Natural killer cell treated with Interleukin-12 subunit alpha and Interleukin-12 subunit beta and Interleukin-15 and Interleukin-18, amount 100 ng/mL, for 72 hours (primary cell): ENCODE results near the gene RIN3. TPM values are rescaled to one million over a fixed set of nuclear protein-coding genes. Genes with fewer than 3 reads are reported as not detected.

Experiments
- ATAC-seq, 2 donors: fragments of 150-1000 bp; cut with Tn5 transposase in 1 of 2; sonication (Bioruptor Pico), chemical (Tn5 transposase) in 1 of 2; 2 replicates each; pipeline ENCODE4 v1.10.0; 2021
- DNase-seq: peaks from one replicate; pipeline ENCODE4 v3.0.0; 2022; ENCODE audit warnings: low spot score
- H3K27ac Mint-ChIP-seq, 2 donors: 1 replicate in 1 of 2; 2 replicates in 1 of 2; pipeline ENCODE4 v1.8.0; 2022; ENCODE audit warnings: mixed read lengths in 2 of 2, mild to moderate bottlenecking in 1 of 2, moderate library complexity in 1 of 2
- H3K27me3 Mint-ChIP-seq, 2 donors: 1 replicate in 1 of 2; 2 replicates in 1 of 2; pipeline ENCODE4 v1.8.0; 2022; ENCODE audit warnings: mixed read lengths in 2 of 2
- H3K36me3 Mint-ChIP-seq: one replicate; pipeline ENCODE4 v1.8.0; 2022; ENCODE audit warnings: mixed read lengths
- H3K4me1 Mint-ChIP-seq, 2 donors: 1 replicate in 1 of 2; 2 replicates in 1 of 2; pipeline ENCODE4 v1.8.0; 2022; ENCODE audit warnings: low read depth in 2 of 2, mixed read lengths in 2 of 2, mild to moderate bottlenecking in 1 of 2
- H3K4me3 Mint-ChIP-seq: one replicate; pipeline ENCODE4 v1.8.0; 2022; ENCODE audit warnings: mixed read lengths
- H3K9me3 Mint-ChIP-seq: 2 replicates; pipeline ENCODE4 v1.8.0; 2022; ENCODE audit warnings: mixed read lengths
- total RNA-seq, 2 donors: library from RNA; stranded (reverse); gene quantifications; one replicate each; pipeline ENCODE4 v1.2.3, GENCODE V29; 2022

RIN3 gene
- total RNA-seq, 2 donors from 2014 or later = 151 to 202 TPM

DNA sequence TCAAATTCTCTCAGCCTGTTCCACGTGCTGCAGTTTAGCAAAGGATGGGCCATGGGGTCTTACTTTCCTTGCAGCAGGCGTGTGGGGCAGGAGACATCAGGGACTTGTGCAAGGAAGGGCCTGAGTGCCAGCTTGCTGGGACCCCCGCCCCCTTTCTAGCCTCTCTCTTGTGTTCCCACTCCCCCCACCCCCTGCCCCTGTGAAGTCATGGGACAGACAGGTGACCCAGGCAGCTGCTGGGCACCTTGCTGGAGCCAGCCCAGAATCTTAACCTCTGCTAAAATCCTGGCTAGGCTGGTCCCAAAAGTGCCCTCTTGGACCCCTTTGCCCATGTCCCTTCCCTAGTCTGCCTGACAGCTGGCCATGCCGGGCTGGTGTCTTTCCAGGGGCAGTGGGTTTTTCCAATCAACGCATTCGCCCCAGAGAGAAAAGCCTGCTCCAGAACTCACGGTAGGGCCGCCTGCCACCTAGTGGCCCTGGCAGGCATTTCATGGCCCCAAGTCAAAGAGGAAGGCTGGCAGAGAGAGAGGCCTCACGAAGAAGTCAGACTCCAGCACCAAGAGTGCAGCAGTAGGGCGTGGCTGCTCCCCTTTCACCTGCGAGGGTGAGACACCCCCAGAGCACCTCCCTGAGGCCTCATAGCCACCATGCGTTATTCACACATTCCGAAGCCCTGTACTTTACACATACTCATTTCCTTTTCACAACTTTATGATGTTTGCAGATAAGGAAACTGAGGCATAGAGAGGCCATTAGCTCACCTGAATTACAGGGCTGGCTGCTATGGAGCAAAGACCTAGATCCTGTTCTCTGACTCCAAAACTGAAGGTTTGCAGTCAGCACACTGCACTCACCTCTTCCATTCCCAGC is 167.4 kb downstream of the RIN3 start:
- peak; percentile 56 to 77 for ATAC-seq
- H3K9me3 Mint-ChIP-seq = no peaks in the 10 kb centered on the region
- peak; percentile 82 for DNase-seq
- no peaks in the 10 kb centered on the region for H3K27me3 Mint-ChIP-seq
- no peak overlapping the region for H3K4me3 Mint-ChIP-seq
- H3K27ac Mint-ChIP-seq = peak overlapping the region; percentile 73 to 93
- H3K36me3 Mint-ChIP-seq = peaks cover 24% of the 10 kb centered on the region
- peaks cover 35 to 48% of the 10 kb centered on the region in 2 donors for H3K4me1 Mint-ChIP-seq

DNA sequence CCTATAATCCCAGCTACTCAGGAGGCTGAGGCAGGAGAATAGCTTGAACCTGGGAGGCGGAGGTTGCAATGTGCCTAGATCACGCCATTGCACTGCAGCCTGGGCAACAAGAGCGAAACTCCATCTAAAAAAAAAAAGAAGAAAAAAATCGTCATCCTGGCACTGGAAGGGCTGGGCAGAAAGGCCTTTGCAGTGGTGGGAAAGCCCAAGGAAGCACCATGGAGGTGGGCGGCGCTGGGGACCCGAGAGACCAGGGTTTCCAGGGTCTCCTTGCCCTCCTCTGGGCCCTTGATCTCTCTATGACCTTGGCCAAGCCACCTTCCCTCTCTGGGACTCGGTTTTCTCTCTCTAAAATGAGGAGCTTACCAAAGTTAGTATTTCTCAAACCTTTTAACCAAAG is 169.5 kb downstream of the RIN3 start:
- Mint-ChIP-seq H3K36me3 (peaks cover 13% of the 10 kb centered on the region), H3K27ac (peak overlapping the region in 1 of 2 donors; percentile 47), H3K9me3 (no peaks in the 10 kb centered on the region), H3K4me1 (peaks cover 15 to 28% of the 10 kb centered on the region in 2 donors), H3K4me3 (no peak overlapping the region), H3K27me3 (no peaks in the 10 kb centered on the region)
- DNase-seq = no peak
- no peak for ATAC-seq

DNA sequence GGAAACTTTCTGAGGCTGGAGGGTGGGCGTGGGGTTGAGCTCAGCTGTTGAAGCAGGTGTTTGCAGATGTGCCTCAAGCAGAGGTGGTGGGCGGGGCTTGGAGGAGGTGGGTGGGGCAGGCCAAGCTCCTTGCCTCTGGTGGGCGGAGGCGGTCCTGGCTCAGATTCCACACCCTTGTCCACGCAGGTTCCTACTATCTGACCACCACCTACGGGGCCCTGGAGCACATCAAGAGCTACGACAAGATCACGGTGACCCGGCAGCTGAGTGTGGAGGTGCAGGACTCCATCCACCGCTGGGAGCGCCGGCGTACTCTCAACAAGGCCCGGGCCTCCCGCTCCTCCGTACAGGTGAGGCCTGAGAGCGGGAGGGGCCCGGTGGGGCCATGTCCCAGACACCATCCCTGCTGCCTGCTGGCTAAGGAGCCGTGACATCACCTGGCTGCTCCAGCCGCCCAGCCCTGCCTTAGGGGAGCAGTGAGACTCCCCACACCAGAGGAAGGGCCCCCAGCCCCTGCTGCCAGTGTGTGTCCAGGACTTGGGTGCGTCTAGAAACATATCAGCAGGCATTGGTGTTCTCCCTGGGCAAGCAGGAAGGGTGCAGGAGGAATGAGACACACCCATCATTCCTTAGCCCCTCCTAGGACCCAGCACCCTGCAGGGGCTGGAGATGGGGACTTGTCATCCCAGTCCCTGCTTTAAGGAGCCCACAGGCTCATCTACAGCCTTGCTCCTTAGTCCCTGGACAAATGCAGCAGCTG is 171.4 kb downstream of the RIN3 start:
- Mint-ChIP-seq H3K27me3 (no peaks in the 10 kb centered on the region), H3K27ac (no peak overlapping the region), H3K4me1 (peaks cover 8 to 18% of the 10 kb centered on the region in 2 donors), H3K4me3 (no peak overlapping the region), H3K36me3 (peaks cover 8% of the 10 kb centered on the region), H3K9me3 (no peaks in the 10 kb centered on the region)
- no peak for ATAC-seq
- no peak for DNase-seq

DNA sequence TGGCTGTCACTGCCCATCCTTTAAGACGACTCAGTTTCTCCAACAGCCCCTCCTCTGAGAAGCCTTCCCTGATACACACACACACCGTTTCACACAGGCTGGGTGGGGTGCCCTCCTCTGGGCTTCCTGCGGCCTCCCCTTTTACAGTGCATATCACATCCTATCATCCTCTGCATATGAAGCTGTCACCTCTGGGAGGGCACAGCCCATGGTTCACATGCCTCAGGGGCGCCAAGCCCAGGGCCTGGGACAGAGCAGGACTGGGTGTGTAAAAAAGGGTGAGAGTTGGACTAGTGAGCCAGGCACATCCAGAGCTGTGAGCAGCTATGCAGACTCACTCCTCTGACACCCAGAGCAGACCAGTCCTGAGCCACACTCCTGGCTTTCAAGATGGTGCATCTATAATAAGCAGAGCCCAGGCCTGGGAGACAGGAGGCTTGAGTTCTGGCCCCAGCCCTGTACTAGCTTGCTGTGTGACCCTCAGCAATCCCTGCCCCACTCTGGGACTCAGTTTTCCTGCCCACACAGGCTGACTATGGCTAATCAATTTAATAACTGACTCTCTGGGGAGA is 172.3 kb downstream of the RIN3 start:
- H3K27ac Mint-ChIP-seq = no peak overlapping the region

DNA sequence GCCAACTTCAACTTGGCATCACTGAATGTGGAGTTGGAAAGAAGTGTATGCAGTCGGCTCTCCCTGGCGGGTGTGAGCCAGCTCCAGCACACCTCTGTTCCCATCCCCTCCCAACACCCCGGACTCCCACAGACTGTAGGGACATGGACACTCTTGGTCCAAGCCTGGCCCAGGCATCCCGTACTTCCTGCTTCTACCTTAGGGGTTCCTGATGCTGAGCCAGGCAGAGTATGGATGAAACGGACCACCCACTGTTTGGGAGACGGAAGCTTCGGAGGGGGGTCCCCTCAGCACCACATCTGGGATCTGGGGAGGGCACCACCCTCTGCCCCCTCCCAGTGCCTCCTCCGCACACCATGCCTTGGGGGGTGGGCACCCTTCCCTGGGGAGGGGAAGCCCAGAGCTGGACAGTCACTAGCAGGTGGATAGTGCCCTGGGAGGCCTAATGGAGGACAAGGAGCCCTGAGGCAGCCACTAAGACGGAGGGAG is 172.9 kb downstream of the RIN3 start:
- H3K4me3 Mint-ChIP-seq = no peak overlapping the region
- H3K27me3 Mint-ChIP-seq = no peaks in the 10 kb centered on the region
- H3K36me3 Mint-ChIP-seq = peaks cover 5% of the 10 kb centered on the region
- ATAC-seq (peak in 1 of 2 donors; percentile 43), DNase-seq (no peak)
- no peaks in the 10 kb centered on the region for H3K9me3 Mint-ChIP-seq
- H3K4me1 Mint-ChIP-seq = peaks cover 1 to 9% of the 10 kb centered on the region in 2 donors
- H3K27ac Mint-ChIP-seq = no peak overlapping the region

More for the DNA sequence above, 172.3 kb downstream of the RIN3 start:
- no peak for ATAC-seq
- H3K4me3 Mint-ChIP-seq = no peak overlapping the region
- no peaks in the 10 kb centered on the region for H3K27me3 Mint-ChIP-seq
- peaks cover 8% of the 10 kb centered on the region for H3K36me3 Mint-ChIP-seq
- H3K9me3 Mint-ChIP-seq = no peaks in the 10 kb centered on the region
- peaks cover 7 to 14% of the 10 kb centered on the region in 2 donors for H3K4me1 Mint-ChIP-seq
- DNase-seq = no peak

DNA sequence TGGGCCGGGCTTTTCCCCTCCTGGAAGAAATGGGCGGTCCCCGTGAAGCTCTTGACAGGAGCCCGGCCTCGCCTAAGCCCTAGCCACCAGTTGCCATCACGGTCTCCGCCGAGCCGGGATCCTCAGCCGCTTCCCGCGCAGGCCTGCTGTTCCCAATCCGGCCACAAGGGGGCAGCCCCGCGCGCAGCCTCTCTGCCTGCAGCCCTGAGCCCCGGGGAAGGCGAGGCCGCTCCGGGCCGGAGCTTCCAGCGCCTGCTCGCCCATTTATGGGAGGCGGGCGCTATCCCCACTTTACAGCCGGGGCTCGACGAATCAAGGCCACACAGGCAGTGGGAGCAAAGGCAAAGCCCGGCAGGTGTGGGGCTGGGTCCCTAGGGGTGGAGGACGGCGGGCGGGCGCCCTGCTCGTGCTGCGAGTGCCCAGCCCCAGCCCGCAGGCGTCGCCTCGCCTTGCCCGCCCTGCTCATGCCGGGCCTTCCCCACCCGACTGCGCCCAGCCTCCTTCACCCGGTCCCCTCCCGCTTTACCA is 173.4 kb downstream of the RIN3 start:
- no peak overlapping the region for H3K4me3 Mint-ChIP-seq
- DNase-seq (peak; percentile 80), ATAC-seq (peak; percentile 75 to 76)
- no peak overlapping the region for H3K27ac Mint-ChIP-seq
- H3K4me1 Mint-ChIP-seq = peaks cover 0 to 10% of the 10 kb centered on the region in 2 donors
- H3K9me3 Mint-ChIP-seq = no peaks in the 10 kb centered on the region
- H3K27me3 Mint-ChIP-seq = no peaks in the 10 kb centered on the region
- peaks cover 4% of the 10 kb centered on the region for H3K36me3 Mint-ChIP-seq

DNA sequence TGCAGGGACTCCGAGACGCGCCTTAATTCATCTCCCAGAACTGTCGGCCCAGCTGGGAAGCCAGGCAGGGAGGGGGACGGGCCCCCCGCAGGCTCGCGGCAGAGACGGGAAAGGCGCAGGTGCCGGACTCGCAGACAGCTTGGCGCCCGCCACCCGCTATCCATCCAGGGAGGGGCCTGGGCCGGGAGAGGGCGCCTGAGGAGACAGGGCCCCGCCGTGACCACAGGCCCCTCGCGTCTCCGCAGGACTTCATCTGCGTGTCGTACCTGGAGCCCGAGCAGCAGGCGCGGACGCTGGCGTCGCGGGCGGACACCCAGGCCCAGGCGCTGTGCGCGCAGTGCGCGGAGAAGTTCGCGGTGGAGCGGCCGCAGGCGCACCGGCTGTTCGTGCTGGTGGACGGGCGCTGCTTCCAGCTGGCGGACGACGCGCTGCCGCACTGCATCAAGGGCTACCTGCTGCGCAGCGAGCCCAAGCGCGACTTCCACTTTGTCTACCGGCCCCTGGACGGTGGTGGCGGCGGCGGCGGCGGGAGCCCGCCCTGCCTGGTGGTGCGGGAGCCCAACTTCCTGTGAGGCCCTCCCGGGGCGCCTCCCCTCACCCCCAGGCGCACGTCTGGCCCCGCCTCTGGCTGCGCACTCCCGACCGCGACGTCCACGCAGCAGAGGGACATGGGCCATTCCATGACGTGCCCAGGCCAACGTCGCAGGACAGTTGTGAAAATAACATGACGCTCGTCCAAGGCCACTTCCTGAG is 174.3 kb downstream of the RIN3 start:
- Mint-ChIP-seq H3K27me3 (no peaks in the 10 kb centered on the region), H3K27ac (no peak overlapping the region), H3K4me3 (no peak overlapping the region), H3K36me3 (peaks cover 4% of the 10 kb centered on the region), H3K9me3 (no peaks in the 10 kb centered on the region), H3K4me1 (peaks cover 0 to 10% of the 10 kb centered on the region in 2 donors)
- ATAC-seq = no peak
- DNase-seq = no peak

DNA sequence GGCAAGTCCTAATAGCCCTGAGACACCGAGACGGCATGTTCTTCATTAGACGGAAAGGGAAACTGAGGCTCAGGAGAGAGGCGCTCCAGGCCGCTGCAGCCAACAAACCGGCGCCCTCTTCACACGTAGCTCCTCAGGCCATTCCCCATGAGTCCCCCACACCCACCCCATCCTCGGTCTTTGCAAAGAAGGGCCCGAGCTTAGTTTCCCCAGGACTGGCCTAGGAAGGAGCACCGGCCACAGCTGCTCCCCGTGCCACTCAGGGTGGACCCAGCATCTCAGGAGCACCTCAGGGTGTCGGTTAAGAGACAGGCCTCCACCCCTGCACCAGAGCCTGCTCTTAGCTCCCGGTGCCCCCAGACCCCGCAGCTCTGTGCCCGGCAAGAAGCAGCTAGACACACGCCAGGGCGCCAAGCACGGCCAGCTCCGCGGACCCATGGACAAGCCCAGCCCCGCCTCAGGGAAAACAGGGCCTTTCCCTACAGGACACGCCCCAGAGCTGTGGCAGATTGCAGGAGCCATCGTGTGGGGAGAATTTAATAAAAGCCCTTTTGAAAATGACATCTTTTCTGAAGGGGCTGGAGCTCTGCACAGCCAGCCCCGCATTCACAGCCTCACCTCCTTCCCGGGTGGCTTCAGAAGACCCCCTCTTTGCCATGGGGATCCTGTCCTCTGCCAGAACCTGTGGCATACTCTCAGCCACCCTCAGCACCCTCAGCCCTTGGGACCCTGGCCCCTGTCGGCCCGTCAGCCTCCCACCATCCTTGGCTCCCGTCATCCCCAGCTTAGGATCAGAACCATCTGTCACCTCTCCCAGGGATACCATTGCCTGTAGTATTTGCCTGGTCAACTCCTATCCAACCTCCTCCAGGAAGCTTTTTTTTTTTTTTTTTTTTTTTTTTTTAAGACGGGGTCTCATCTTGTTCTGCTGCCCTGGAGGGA is 175.1 kb downstream of the RIN3 start:
- Mint-ChIP-seq H3K4me1 (peaks cover 0 to 14% of the 10 kb centered on the region in 2 donors), H3K4me3 (no peak overlapping the region), H3K9me3 (no peaks in the 10 kb centered on the region), H3K36me3 (peaks cover 4% of the 10 kb centered on the region), H3K27me3 (no peaks in the 10 kb centered on the region), H3K27ac (no peak overlapping the region)
- ATAC-seq = no peak
- no peak for DNase-seq

DNA sequence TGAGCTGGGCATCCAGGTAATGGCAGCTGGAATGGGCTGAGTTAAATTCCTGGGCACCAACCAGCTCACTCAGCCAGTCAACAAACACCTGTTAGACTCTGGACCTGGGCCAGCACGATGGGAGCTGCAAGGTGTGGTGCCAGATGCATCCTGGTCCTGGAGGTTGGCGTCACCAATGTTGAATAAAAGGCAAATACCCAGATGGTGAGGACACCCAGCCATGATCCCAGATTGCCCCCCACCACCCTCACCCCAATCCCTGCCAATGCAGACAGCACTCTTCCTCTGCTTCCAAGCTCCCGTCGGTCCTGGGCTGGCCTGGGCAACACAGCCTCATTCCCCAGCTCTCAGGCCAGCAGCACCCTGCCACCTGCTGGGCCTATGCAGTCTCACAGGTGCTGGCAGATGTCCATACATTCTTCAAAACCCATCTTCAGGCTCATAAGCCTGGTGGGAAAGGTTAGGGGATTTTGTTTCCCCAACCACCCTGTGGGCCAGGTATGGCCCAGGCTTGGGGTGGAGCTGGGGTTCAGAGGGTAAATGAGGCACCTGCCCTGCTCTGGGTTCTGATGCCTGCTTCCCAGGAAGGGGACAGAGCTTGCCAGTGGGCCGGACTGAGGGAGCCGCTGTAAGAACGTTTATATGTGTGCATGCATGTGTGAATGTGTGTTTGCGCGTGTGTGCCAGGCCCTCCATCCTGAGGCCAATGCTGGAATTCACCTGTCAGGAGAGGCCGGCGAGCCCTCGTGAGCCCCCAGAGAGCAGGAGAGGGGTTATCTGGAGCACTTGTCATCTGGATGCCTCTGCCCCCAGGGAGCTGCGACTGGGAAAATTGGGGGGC is 176.8 kb downstream of the RIN3 start:
- no peak overlapping the region for H3K4me3 Mint-ChIP-seq
- H3K9me3 Mint-ChIP-seq = no peaks in the 10 kb centered on the region
- no peaks in the 10 kb centered on the region for H3K27me3 Mint-ChIP-seq
- ATAC-seq (no peak), DNase-seq (no peak)
- H3K36me3 Mint-ChIP-seq = peaks cover 4% of the 10 kb centered on the region
- peak overlapping the region in 1 of 2 donors; percentile 59 for H3K27ac Mint-ChIP-seq
- peaks cover 10 to 19% of the 10 kb centered on the region in 2 donors for H3K4me1 Mint-ChIP-seq

DNA sequence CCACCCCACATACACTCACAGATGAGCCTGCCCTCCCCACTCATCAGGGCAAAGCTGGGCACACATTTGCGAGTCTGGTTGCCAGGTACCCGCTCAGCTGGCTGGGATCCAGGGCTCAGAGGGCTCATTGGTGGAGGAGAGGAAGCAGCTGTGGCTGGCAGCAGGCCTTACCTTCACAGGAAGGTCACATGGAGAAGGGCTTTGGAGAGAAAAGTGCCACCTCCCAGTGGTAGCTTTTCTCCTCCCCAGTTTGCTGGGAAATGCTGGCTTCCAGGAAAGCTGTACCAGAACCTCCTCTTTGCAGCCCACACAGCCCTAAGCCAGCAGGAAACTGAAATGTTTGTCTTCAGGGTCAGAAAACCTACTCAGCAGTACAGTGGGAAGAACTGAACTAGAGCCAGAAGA is 179.2 kb downstream of the RIN3 start:
- Mint-ChIP-seq H3K27me3 (no peaks in the 10 kb centered on the region), H3K36me3 (no peaks in the 10 kb centered on the region), H3K4me1 (peaks cover 10 to 24% of the 10 kb centered on the region in 2 donors), H3K27ac (no peak overlapping the region), H3K9me3 (no peaks in the 10 kb centered on the region), H3K4me3 (no peak overlapping the region)
- peak in 1 of 2 donors; percentile 44 for ATAC-seq
- no peak for DNase-seq

DNA sequence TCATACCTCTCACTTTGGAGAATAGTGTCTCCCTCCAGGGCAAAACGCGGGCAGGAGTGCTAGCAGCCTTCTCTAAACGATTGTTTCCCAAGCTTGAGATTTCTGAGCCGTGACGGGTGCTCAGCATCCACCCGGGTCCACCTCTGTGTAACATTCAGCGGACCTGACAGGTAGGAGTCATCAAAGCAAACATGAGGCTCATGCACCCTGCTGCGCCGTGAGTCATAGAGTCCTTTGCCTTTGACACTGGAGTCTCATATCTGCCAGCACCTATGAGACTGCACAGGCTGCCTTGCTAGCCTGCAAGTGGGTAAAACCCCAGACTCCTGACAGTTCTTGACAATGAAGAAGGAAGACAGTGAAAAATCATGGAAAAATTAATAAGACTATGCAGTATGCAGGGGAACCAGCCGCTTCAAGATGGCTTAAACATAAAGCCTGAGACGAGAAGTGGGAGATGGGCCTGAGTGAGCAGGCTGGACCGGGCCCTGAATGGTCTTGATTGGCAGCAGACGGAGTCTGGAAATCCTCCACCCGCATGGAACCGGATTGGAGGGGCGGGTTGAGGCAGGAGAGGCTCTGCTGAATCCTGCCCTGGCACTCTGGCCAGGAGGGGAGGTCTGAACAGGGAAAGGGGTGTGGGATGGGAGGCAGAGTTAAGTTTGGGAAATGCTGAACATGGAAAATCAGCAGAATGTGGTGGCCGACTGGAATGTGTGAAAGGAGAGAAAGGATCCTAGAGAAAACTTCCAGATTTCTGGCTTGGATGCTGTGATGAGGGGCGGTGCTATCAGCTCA is 180.6 kb downstream of the RIN3 start:
- Mint-ChIP-seq H3K4me3 (no peak overlapping the region), H3K27me3 (no peaks in the 10 kb centered on the region), H3K36me3 (no peaks in the 10 kb centered on the region)

More for the DNA sequence above, 180.6 kb downstream of the RIN3 start:
- ATAC-seq = peak; percentile 24 to 45
- no peaks in the 10 kb centered on the region for H3K9me3 Mint-ChIP-seq
- peaks cover 10 to 22% of the 10 kb centered on the region in 2 donors for H3K4me1 Mint-ChIP-seq
- H3K27ac Mint-ChIP-seq = peak overlapping the region in 1 of 2 donors; percentile 27
- no peak for DNase-seq
